KG1 (cell line): ENCODE data around the gene NPPA.

Experiments
- DNase-seq: peaks from one replicate; lab custom pipeline; 2025; lab: John Stamatoyannopoulos, UW

NPPA gene

GRCh38 chr1:11874258-11874562 lies 26.6 kb upstream of the NPPA start:
- no peak for DNase-seq

- DNase-seq = no peak
Measured at GRCh38 chr1:11873395-11874257, 26.0 kb upstream of the NPPA start.

GRCh38 chr1:11872545-11872944 lies 25.0 kb upstream of the NPPA start:
- DNase-seq = no peak

- DNase-seq = no peak
Measured at GRCh38 chr1:11869650-11870207, 22.1 kb upstream of the NPPA start.

- DNase-seq = no peak
Measured at GRCh38 chr1:11869104-11869503, 21.5 kb upstream of the NPPA start.

GRCh38 chr1:11868331-11868980 lies 20.9 kb upstream of the NPPA start:
- DNase-seq = no peak

GRCh38 chr1:11862890-11863289 lies 15.3 kb upstream of the NPPA start:
- DNase-seq = no peak

GRCh38 chr1:11860587-11860986 lies 13.0 kb upstream of the NPPA start:
- no peak for DNase-seq

GRCh38 chr1:11860083-11860482 lies 12.5 kb upstream of the NPPA start:
- no peak for DNase-seq

GRCh38 chr1:11858968-11859871 lies 11.6 kb upstream of the NPPA start:
- DNase-seq = peak; percentile 25

- DNase-seq = no peak
Measured at GRCh38 chr1:11858613-11858967, 11.0 kb upstream of the NPPA start, which contains the start of gene NPPB. Gene NPPB, minus strand, starts transcription at chr1:11858945. Its CDS starts 112 bp downstream, at chr1:11858833.

GRCh38 chr1:11858158-11858557 lies 10.6 kb upstream of the NPPA start:
- DNase-seq = no peak

GRCh38 chr1:11857164-11857851 lies 9.7 kb upstream of the NPPA start:
- DNase-seq = no peak

- no peak for DNase-seq
Measured at GRCh38 chr1:11856698-11857097, 9.1 kb upstream of the NPPA start.

GRCh38 chr1:11855430-11855829 lies 7.8 kb upstream of the NPPA start:
- no peak for DNase-seq

GRCh38 chr1:11854519-11854918 lies 6.9 kb upstream of the NPPA start:
- no peak for DNase-seq

- DNase-seq = no peak
Measured at GRCh38 chr1:11851180-11851579, 3.6 kb upstream of the NPPA start.

- no peak for DNase-seq
Measured at GRCh38 chr1:11850156-11850555, 2.6 kb upstream of the NPPA start.

GRCh38 chr1:11848373-11848700 lies 754 bp upstream of the NPPA start:
- no peak for DNase-seq

- DNase-seq = no peak
Measured at GRCh38 chr1:11845641-11846335, 1.8 kb downstream of the NPPA start.
